GM12872 (cell line): ENCODE measurements around the gene IER5.

ENCODE experiments used
- TF ChIP-seq, protein P1 (sequence below): IDR thresholded peaks from 3 replicates; pipeline ENCODE4 v1.5.1; 2011; ENCODE audit warnings: low read depth, mild to moderate bottlenecking, low read length, moderate library complexity; ENCODE audit not compliant: insufficient read depth

The IER5 gene

DNA sequence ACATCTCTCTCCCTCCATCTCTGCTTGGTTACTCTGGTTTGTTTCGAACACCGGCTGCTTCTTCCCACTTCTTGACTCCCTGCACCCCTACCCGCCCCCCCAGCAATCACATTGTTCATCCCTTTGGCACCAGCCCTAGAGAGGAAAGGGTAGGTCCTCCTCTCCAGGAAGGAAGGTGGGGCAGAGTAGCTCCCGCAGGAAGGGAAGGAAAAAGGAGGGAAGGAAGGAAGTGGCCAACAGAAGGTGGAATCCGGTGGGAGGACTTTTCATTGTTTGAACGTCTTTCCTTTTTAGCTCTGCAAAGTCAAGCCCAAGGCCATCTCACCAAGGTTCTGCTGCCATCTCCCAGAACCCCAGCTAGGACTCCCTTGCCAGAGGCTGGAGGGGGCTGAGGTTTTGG lies 18.0 kb downstream of the IER5 start:
- TF ChIP-seq, protein P1, sequence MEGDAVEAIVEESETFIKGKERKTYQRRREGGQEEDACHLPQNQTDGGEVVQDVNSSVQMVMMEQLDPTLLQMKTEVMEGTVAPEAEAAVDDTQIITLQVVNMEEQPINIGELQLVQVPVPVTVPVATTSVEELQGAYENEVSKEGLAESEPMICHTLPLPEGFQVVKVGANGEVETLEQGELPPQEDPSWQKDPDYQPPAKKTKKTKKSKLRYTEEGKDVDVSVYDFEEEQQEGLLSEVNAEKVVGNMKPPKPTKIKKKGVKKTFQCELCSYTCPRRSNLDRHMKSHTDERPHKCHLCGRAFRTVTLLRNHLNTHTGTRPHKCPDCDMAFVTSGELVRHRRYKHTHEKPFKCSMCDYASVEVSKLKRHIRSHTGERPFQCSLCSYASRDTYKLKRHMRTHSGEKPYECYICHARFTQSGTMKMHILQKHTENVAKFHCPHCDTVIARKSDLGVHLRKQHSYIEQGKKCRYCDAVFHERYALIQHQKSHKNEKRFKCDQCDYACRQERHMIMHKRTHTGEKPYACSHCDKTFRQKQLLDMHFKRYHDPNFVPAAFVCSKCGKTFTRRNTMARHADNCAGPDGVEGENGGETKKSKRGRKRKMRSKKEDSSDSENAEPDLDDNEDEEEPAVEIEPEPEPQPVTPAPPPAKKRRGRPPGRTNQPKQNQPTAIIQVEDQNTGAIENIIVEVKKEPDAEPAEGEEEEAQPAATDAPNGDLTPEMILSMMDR = no peak

DNA sequence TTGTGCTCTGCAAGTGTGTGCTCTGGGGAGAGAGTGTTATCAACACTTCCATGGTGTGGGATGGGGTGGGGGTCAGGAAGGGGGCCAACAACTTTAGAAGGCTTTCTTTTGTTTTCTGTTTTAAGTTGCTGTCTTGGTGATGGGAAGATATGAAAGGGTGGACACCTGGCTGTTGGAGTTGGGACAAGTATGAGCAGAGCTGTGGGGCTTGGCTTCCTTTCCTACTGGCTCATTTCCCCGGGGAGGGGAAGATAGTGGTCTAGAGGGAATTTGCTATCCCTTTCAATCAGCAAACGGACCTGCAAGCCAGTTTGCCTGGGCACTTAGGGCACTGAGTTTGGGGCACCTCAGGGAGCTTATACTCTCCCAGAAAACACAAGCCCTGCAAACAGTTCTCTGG lies 19.2 kb downstream of the IER5 start:
- TF ChIP-seq, protein P1 = no peak

DNA sequence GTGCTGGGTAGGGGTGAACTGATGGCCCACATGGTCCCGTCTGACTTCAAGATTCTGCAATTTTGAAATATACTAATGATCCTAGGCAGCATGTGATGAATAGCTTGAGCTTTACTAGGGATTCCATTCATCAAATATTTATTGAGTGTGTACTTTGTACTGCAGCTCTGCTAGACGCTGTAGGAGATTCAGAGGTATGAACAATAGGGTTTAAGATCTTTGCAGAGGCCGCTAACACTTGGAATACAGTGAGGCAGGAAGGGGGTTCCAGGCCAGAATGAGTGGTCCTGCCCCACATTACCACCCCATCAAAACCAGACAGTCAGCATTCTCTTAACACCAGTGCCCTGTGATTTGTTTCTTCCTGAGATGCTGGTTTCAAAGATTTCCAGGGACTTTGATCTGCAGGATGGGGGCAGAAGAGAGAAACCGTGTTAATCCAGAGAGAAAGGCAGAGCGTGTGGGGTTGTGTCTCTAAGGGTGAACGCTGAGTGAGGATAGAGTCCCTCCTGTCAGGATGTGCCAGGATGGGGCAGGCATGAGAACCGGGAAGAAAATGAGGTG lies 19.9 kb downstream of the IER5 start:
- TF ChIP-seq, protein P1 = no peak

DNA sequence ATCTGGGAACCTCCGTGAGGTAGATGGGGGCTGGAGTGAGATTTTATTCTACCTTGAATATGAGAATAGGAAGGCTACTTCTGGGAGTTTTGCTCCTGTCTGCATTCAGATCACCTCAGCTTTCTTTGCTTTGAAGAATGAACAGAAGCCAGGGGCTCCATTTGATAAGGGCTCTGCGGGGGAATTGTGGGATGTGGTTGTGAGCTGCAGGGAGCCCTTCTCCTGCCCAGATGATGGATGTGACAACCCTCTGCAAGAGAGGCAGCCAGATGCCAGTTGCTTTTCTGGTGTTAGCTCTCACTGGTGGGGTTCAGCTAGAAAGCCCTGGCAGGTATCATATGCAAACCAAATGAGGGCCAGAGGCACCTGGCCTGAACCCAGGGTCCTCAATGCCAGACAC lies 21.5 kb downstream of the IER5 start:
- TF ChIP-seq, protein P1 = no peak

DNA sequence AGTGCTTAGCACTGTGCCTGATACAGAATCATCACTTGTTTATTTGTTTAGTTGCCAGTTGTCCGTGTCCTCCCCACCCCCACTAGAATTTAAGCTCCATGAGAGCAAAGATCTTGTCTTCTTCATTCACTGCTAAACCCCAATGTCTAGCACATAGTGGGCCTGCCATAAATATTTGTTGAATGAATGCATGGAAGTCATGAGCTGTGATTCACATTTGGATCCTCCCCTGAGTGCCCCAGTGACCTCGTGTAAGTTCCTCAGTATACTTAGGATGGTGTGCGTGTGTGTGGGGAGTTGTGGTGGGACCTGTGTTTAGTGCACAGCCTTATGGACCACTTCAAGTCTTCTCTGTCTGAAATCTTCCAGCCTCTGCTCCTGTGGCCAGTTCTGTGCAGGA lies 23.1 kb downstream of the IER5 start:
- TF ChIP-seq, protein P1 = no peak

DNA sequence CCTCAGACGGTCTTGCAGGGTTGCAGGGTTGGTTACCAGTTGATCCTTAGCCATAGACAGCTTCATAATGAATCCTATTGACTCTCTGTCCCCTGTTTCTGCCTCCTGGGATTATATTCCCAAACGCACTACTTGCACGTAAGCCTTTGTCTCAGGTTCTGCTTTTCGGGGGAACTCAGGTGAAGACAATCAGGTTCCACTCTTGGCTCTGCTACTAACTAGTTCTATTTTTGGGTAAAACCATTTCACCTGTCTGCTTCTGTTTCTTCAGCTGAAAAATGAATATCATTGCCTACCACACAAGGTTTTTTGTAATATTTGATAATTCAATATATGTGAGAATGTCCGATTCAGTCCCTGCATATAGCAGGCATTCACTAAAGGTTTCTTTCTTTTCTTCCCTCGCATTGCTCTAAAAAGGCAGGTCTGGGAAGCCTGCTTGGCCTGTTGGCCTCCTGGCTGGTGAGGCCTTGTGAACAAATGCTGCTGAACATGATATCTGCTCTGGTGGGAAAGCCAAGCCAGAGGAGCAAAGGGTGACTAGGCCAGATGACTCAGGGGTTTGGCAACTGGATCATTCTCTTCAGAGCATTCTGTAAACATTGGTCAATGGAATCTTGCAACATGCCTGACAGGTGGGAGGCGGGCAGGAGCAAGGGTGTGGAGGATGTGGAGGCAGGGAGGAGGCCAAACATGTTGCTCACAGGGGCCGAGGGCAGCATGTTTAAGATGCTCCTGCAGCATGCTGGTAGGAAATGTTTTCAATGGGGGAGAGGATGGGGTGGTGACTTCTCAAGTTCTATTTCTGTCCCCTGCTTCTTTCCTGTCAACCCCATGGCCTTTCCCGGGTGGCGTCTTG lies 23.8 kb downstream of the IER5 start:
- TF ChIP-seq, protein P1 = no peak

DNA sequence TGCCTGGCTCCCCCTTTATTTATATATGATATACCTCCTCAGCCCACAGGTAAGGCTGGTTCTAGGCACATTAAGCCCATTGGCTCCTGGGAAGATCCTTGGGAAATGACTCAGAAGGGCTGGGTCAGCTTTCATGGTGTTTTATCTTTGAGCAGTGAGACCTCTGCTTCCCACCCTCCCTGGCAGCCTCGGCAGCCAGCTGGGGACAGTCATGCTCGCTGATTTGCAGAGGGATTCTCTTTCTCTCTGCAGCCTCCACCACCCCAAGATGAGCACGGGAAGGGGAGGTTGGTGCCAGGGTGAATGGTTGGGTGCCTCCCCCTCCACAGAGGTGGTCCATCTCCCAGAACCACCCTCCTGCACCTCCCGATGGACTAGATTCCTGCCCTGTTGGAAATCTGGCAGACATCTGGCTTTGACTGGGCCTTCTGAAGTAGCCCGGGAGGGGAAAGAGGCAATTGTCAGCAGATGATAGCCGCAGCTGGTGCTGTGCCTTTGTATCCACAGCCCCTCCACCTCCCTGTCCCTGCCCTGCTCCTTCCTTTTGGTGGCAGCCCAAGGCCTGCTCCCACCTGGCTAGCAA lies 24.6 kb downstream of the IER5 start:
- TF ChIP-seq, protein P1 = no peak
